ENCODE results near the gene PHACTR1. TPM values are rescaled to one million over a fixed set of nuclear protein-coding genes. Genes with fewer than 3 reads are reported as not detected.

PHACTR1 gene
- total and polyA plus RNA-seq, 4 donors: 0.31 to 1.5 (median 0.79) TPM

DNA sequence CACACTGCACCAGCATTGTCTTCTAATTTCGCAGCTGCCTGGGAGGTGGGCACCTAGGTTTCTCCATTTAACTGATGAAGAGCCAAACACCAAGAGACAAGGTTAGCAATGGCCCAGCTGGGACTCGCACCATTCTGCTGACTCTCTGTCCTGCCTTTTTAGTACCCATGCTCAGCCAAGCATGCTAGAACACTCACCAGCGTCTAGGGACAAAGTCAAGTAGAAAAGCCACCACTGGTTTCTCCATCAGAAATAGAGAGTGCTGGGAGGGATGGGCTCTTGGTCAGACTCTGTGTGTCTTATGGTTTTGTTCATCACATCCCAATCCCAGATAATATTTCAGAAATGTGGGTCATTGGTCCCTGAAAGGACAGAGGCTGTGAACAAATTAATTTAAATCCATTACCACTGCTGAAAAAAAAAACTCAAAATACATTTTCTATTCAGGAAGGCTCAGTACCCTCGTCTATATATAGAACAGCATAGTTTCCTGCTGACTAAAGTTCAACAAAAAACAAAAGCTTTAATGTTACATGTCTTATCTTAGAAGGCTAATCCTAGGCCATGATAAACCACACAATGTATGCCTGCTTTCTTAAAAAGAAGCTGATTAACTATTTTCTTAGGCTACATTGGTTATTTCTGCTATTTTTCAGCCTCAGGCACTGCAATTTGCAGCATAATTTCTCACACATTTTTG lies 500.8 kb downstream of the PHACTR1 start:
- no peaks in the 10 kb centered on the region for H3K36me3 ChIP-seq (ENCODE audit: control insufficient read depth in 4 of 4, insufficient read depth in 3 of 4, low read depth in 1 of 4, low read length in 3 of 4)
- TF ChIP-seq YY1 (IDR thresholded peaks at IDR 0.05) (no peak), FOXA1 (IDR thresholded peaks at IDR 0.05) (no peak), FOXA2 (IDR thresholded peaks at IDR 0.05) (no peak), ZBTB33 (IDR thresholded peaks at IDR 0.05) (no peak), GABPA (IDR thresholded peaks at IDR 0.05 in 1 of 2, conservative IDR thresholded peaks at IDR 0.05 in 1 of 2) (no peak), TAF1 (conservative IDR thresholded peaks at IDR 0.05) (no peak), HNF4G (IDR thresholded peaks at IDR 0.05) (no peak), SP1 (IDR thresholded peaks at IDR 0.05) (no peak), JUND (IDR thresholded peaks at IDR 0.05) (no peak), NR2F2 (IDR thresholded peaks at IDR 0.05) (no peak), RXRA (IDR thresholded peaks at IDR 0.05) (no peak)
- TF ChIP-seq, protein P1, sequence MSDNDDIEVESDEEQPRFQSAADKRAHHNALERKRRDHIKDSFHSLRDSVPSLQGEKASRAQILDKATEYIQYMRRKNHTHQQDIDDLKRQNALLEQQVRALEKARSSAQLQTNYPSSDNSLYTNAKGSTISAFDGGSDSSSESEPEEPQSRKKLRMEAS (IDR thresholded peaks at IDR 0.05): no peak
- TF ChIP-seq, protein P2, sequence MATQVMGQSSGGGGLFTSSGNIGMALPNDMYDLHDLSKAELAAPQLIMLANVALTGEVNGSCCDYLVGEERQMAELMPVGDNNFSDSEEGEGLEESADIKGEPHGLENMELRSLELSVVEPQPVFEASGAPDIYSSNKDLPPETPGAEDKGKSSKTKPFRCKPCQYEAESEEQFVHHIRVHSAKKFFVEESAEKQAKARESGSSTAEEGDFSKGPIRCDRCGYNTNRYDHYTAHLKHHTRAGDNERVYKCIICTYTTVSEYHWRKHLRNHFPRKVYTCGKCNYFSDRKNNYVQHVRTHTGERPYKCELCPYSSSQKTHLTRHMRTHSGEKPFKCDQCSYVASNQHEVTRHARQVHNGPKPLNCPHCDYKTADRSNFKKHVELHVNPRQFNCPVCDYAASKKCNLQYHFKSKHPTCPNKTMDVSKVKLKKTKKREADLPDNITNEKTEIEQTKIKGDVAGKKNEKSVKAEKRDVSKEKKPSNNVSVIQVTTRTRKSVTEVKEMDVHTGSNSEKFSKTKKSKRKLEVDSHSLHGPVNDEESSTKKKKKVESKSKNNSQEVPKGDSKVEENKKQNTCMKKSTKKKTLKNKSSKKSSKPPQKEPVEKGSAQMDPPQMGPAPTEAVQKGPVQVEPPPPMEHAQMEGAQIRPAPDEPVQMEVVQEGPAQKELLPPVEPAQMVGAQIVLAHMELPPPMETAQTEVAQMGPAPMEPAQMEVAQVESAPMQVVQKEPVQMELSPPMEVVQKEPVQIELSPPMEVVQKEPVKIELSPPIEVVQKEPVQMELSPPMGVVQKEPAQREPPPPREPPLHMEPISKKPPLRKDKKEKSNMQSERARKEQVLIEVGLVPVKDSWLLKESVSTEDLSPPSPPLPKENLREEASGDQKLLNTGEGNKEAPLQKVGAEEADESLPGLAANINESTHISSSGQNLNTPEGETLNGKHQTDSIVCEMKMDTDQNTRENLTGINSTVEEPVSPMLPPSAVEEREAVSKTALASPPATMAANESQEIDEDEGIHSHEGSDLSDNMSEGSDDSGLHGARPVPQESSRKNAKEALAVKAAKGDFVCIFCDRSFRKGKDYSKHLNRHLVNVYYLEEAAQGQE (IDR thresholded peaks at IDR 0.05): no peak
- peaks cover 0 to 3% (median 0%) of the 10 kb centered on the region in 4 donors for H3K4me1 ChIP-seq (ENCODE audit: control insufficient read depth in 4 of 4, insufficient read depth in 4 of 4, low read length in 3 of 4)
- WGBS: 67% methylated on average over 4 of the region's 4 CpGs
- no peak for DNase-seq (ENCODE audit: low spot score)
- H3K9ac ChIP-seq (ENCODE audit: low read depth in 1 of 2, low read length in 2 of 2): no peak overlapping the region
- H3K27me3 ChIP-seq (ENCODE audit: control insufficient read depth in 4 of 4, insufficient read depth in 4 of 4, low read length in 3 of 4): no peaks in the 10 kb centered on the region
- H3K4me3 ChIP-seq (ENCODE audit: low read depth in 1 of 3, low read length in 3 of 3): no peak overlapping the region
- no peak overlapping the region for H3K27ac ChIP-seq (ENCODE audit: low read depth in 1 of 2, low read length in 2 of 2)
- H3K9me3 ChIP-seq (ENCODE audit: control insufficient read depth in 4 of 4, low read length in 3 of 4): no peaks in the 10 kb centered on the region

GRCh38 chr6:13220266-13220665 lies 503.7 kb downstream of the PHACTR1 start:
- peaks cover 0 to 3% (median 0%) of the 10 kb centered on the region in 4 donors for H3K4me1 ChIP-seq (ENCODE audit: control insufficient read depth in 4 of 4, insufficient read depth in 4 of 4, low read length in 3 of 4)
- no peak overlapping the region for H3K27ac ChIP-seq (ENCODE audit: low read depth in 1 of 2, low read length in 2 of 2)
- 89% methylated on average over 3 of the region's 3 CpGs for WGBS
- no peak for DNase-seq (ENCODE audit: low spot score)
- H3K4me3 ChIP-seq (ENCODE audit: low read depth in 1 of 3, low read length in 3 of 3): no peak overlapping the region
- H3K9me3 ChIP-seq (ENCODE audit: control insufficient read depth in 4 of 4, low read length in 3 of 4): no peaks in the 10 kb centered on the region
- no peaks in the 10 kb centered on the region for H3K36me3 ChIP-seq (ENCODE audit: control insufficient read depth in 4 of 4, insufficient read depth in 3 of 4, low read depth in 1 of 4, low read length in 3 of 4)
- no peaks in the 10 kb centered on the region for H3K27me3 ChIP-seq (ENCODE audit: control insufficient read depth in 4 of 4, insufficient read depth in 4 of 4, low read length in 3 of 4)
- H3K9ac ChIP-seq (ENCODE audit: low read depth in 1 of 2, low read length in 2 of 2): no peak overlapping the region
- TF ChIP-seq, protein P2 (IDR thresholded peaks at IDR 0.05): no peak
- TF ChIP-seq FOXA2 (IDR thresholded peaks at IDR 0.05) (no peak), RAD21 (IDR thresholded peaks at IDR 0.05) (no peak), YY1 (IDR thresholded peaks at IDR 0.05) (no peak), HNF4A (conservative IDR thresholded peaks at IDR 0.05) (no peak), JUND (IDR thresholded peaks at IDR 0.05) (no peak), FOXA1 (IDR thresholded peaks at IDR 0.05) (no peak), ZBTB33 (IDR thresholded peaks at IDR 0.05) (no peak), SP1 (IDR thresholded peaks at IDR 0.05) (no peak), RXRA (IDR thresholded peaks at IDR 0.05) (no peak), GABPA (IDR thresholded peaks at IDR 0.05 in 1 of 2, conservative IDR thresholded peaks at IDR 0.05 in 1 of 2) (no peak), NR2F2 (IDR thresholded peaks at IDR 0.05) (no peak), TAF1 (conservative IDR thresholded peaks at IDR 0.05) (no peak), EGR1 (IDR thresholded peaks at IDR 0.05; ENCODE audit: low read depth in 2 of 2) (no peak), ATF3 (IDR thresholded peaks at IDR 0.05) (no peak)
- TF ChIP-seq, protein P1 (IDR thresholded peaks at IDR 0.05): no peak

Data from liver (tissue), 9 donors.